Mesendoderm (in vitro differentiated cells): ENCODE data around the gene RASGRP3.

Source experiments
- DNase-seq: peaks from one replicate; pipeline ENCODE4 v3.0.0; 2013
- H2AK5ac ChIP-seq: 2 replicates; pipeline ENCODE4 v1.6.1; 2013; ENCODE audit warnings: low read length, inconsistent platforms
- H2BK120ac ChIP-seq: 2 replicates; pipeline ENCODE4 v1.6.1; 2013; ENCODE audit warnings: low read depth, mild to moderate bottlenecking, low read length, moderate library complexity, mixed read lengths
- H2BK15ac ChIP-seq: replicated peaks from 2 replicates; pipeline ENCODE4 v1.6.1; 2013; ENCODE audit warnings: low read depth, mild to moderate bottlenecking, moderate library complexity
- H2BK5ac ChIP-seq: 2 replicates; pipeline ENCODE4 v1.6.1; 2013; ENCODE audit warnings: low read length, inconsistent platforms
- H3K18ac ChIP-seq: 2 replicates; pipeline ENCODE4 v1.6.1; 2013; ENCODE audit warnings: mild to moderate bottlenecking, low read length, mixed read lengths
- H3K23ac ChIP-seq: one replicate; pipeline ENCODE4 v1.6.1; 2013; ENCODE audit warnings: low read length
- H3K27ac ChIP-seq: 2 replicates; pipeline ENCODE4 v1.5.1; 2013; ENCODE audit warnings: low read depth, mild to moderate bottlenecking, inconsistent platforms, low read length, moderate library complexity
- H3K27me3 ChIP-seq: 2 replicates; pipeline ENCODE4 v1.6.1; 2013; ENCODE audit warnings: low read length, control low read depth, mild to moderate bottlenecking, inconsistent platforms; ENCODE audit not compliant: insufficient read depth, poor library complexity
- H3K36me3 ChIP-seq: 2 replicates; pipeline ENCODE4 v1.6.1; 2013; ENCODE audit warnings: low read length, inconsistent platforms; ENCODE audit not compliant: control insufficient read depth, insufficient read depth
- H3K4ac ChIP-seq: one replicate; pipeline ENCODE4 v1.6.1; 2013; ENCODE audit warnings: low read depth, mild to moderate bottlenecking, low read length, moderate library complexity
- H3K4me1 ChIP-seq: 2 replicates; pipeline ENCODE4 v1.6.1; 2013; ENCODE audit warnings: low read depth, low read length, inconsistent platforms; ENCODE audit not compliant: control insufficient read depth
- H3K4me2 ChIP-seq: 2 replicates; pipeline ENCODE4 v1.6.1; 2013; ENCODE audit warnings: low read length
- H3K4me3 ChIP-seq: 2 replicates; pipeline ENCODE4 v1.5.1; 2013; ENCODE audit warnings: mild to moderate bottlenecking, low read length
- H3K56ac ChIP-seq: one replicate; pipeline ENCODE4 v1.6.1; 2013; ENCODE audit warnings: low read length
- H3K79me1 ChIP-seq: 2 replicates; pipeline ENCODE4 v1.6.1; 2013; ENCODE audit warnings: low read length, inconsistent platforms
- H3K79me2 ChIP-seq: 2 replicates; pipeline ENCODE4 v1.6.1; 2013; ENCODE audit warnings: mild to moderate bottlenecking, low read length; ENCODE audit not compliant: control insufficient read depth, insufficient read depth
- H3K9ac ChIP-seq: 2 replicates; pipeline ENCODE4 v1.6.1; 2013; ENCODE audit warnings: low read length, inconsistent platforms
- H4K5ac ChIP-seq: one replicate; pipeline ENCODE4 v1.6.1; 2013; ENCODE audit warnings: low read length
- H4K8ac ChIP-seq: one replicate; pipeline ENCODE4 v1.6.1; 2013; ENCODE audit warnings: low read depth, mild to moderate bottlenecking, control low read depth, low read length, moderate library complexity
- WGBS: extraction: QIAGEN DNeasy Blood & Tissue Kit; methylation state at CpG from one replicate; pipeline ENCODE4 v1.1.7; 2013; ENCODE audit warnings: low lambda C conversion rate, missing lambda C conversion rate; ENCODE audit not compliant: insufficient coverage; ENCODE audit errors: extremely low coverage; 5-methylcytosine and 5-hydroxymethylcytosine counted together

The RASGRP3 gene

DNA sequence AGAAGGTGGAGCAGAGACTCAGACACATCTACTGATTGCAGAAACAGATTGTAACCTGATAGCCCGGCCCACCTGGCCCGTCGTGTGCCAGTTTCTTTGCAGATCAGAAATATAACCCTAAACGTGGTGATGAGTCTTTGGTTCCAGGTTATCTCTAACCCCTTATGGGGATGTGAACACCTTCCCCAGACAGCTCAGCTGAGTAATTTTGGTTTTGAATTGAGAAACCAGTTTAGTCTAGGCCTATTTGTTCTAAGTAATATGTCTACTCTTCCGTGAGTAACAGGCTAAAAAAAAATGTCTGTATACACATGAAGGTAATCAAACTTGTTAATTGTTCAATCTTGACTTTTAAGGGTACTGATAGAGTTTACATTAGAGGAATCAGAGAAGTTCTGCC, 35.7 kb downstream of the RASGRP3 start:
- no peaks in the 10 kb centered on the region for H3K4me1 ChIP-seq
- no peak overlapping the region for H2BK5ac ChIP-seq
- no peak overlapping the region for H3K18ac ChIP-seq
- no peaks in the 10 kb centered on the region for H3K79me2 ChIP-seq
- no peak overlapping the region for H2BK120ac ChIP-seq
- H2BK15ac ChIP-seq, result no peak overlapping the region
- DNase-seq, result no peak
- no peak overlapping the region for H4K8ac ChIP-seq
- H3K79me1 ChIP-seq, result no peaks in the 10 kb centered on the region
- no peak overlapping the region for H3K4ac ChIP-seq
- no peak overlapping the region for H3K23ac ChIP-seq
- no peak overlapping the region for H3K9ac ChIP-seq
- no peak overlapping the region for H4K5ac ChIP-seq
- H3K4me3 ChIP-seq, result no peak overlapping the region
- H3K56ac ChIP-seq, result no peak overlapping the region
- no peaks in the 10 kb centered on the region for H3K27me3 ChIP-seq
- no peak overlapping the region for H3K4me2 ChIP-seq
- WGBS, result no CpG with 5 or more reads among the region's 5 CpGs
- H3K36me3 ChIP-seq, result no peaks in the 10 kb centered on the region
- H3K27ac ChIP-seq, result no peak overlapping the region
- no peak overlapping the region for H2AK5ac ChIP-seq

- no peak overlapping the region for H2AK5ac ChIP-seq
- no peak overlapping the region for H3K4ac ChIP-seq
- H3K4me3 ChIP-seq, result no peak overlapping the region
- H2BK120ac ChIP-seq, result no peak overlapping the region
- H3K4me1 ChIP-seq, result no peaks in the 10 kb centered on the region
- WGBS, result no CpG with 5 or more reads among the region's 3 CpGs
- no peak for DNase-seq
- no peak overlapping the region for H3K27ac ChIP-seq
- H3K79me2 ChIP-seq, result no peaks in the 10 kb centered on the region
- no peak overlapping the region for H3K9ac ChIP-seq
- H3K36me3 ChIP-seq, result no peaks in the 10 kb centered on the region
- no peak overlapping the region for H3K18ac ChIP-seq
- no peaks in the 10 kb centered on the region for H3K79me1 ChIP-seq
- H3K23ac ChIP-seq, result no peak overlapping the region
- no peaks in the 10 kb centered on the region for H3K27me3 ChIP-seq
- no peak overlapping the region for H2BK15ac ChIP-seq
- no peak overlapping the region for H2BK5ac ChIP-seq
- H4K5ac ChIP-seq, result no peak overlapping the region
- no peak overlapping the region for H3K4me2 ChIP-seq
- no peak overlapping the region for H3K56ac ChIP-seq
- H4K8ac ChIP-seq, result no peak overlapping the region
Observed at GRCh38 chr2:33513480-33513879, 37.0 kb downstream of the RASGRP3 start.

DNA sequence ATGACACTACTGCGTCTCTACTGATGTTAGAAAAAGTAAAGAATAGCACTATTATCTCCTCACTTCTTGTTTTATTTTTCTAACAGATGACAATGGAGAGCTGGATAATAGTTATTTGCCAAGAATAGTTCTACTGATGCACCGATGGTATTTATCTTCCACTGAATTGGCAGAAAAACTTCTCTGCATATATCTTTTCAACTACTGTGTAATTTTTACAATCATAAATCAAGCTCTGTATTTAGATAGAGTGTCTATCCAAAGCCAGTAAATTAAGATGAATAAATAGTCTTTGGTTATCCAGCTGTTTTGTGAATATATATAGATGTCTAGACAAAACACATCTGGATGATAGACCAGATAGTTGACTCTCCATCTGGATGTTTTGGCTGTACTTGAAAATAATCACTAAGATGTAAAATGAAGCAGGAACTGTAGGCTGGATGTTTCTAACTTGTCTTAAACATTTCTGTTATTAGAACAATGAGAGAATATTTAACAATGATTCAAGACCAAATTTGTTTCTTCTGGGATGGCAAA, 40.1 kb downstream of the RASGRP3 start:
- Histone ChIP-seq H2BK120ac (no peak overlapping the region), H3K9ac (no peak overlapping the region), H3K23ac (no peak overlapping the region), H3K56ac (no peak overlapping the region), H3K79me1 (no peaks in the 10 kb centered on the region), H3K4me1 (no peaks in the 10 kb centered on the region), H3K4me2 (no peak overlapping the region), H4K8ac (no peak overlapping the region), H3K79me2 (no peaks in the 10 kb centered on the region), H3K27ac (no peak overlapping the region), H3K27me3 (no peaks in the 10 kb centered on the region), H3K36me3 (no peaks in the 10 kb centered on the region), H3K18ac (no peak overlapping the region), H4K5ac (no peak overlapping the region), H3K4me3 (no peak overlapping the region), H2AK5ac (no peak overlapping the region), H3K4ac (no peak overlapping the region), H2BK15ac (no peak overlapping the region), H2BK5ac (no peak overlapping the region)
- no peak for DNase-seq
- no CpG with 5 or more reads among the region's 2 CpGs for WGBS

DNA sequence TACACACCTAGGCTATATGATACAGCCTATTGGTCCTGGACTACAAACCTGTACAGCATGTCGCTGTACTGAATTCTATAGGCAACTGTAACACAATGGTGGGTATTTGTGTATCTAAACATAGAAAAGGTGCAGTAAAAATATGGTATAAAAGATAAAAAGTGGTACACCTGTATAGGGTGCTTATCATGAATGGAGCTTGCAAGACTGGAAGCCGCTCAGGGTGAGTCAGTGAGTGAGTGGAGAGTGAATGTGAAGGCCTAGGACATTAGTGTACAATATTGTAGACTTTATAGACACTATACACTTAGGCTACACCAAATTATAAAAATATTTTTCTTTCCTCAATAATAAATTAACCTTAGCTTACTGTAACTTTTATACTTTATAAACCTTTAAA, 41.8 kb downstream of the RASGRP3 start:
- Histone ChIP-seq H3K4me1 (no peaks in the 10 kb centered on the region), H2BK5ac (no peak overlapping the region), H3K9ac (no peak overlapping the region), H3K56ac (no peak overlapping the region), H3K18ac (no peak overlapping the region), H3K27me3 (no peaks in the 10 kb centered on the region), H2BK15ac (no peak overlapping the region), H4K8ac (no peak overlapping the region), H3K36me3 (no peaks in the 10 kb centered on the region), H2BK120ac (no peak overlapping the region), H3K79me1 (no peaks in the 10 kb centered on the region), H3K4me3 (no peak overlapping the region), H3K79me2 (no peaks in the 10 kb centered on the region), H3K23ac (no peak overlapping the region), H2AK5ac (no peak overlapping the region), H4K5ac (no peak overlapping the region), H3K27ac (no peak overlapping the region), H3K4ac (no peak overlapping the region), H3K4me2 (no peak overlapping the region)
- DNase-seq, result no peak
- no CpG with 5 or more reads among the region's 2 CpGs for WGBS

GRCh38 chr2:33518929-33519328, 42.5 kb downstream of the RASGRP3 start:
- Histone ChIP-seq H3K9ac (no peak overlapping the region), H3K79me1 (no peaks in the 10 kb centered on the region), H3K4me3 (no peak overlapping the region), H2BK120ac (no peak overlapping the region), H3K56ac (no peak overlapping the region), H3K36me3 (no peaks in the 10 kb centered on the region), H3K23ac (no peak overlapping the region), H3K4me1 (no peaks in the 10 kb centered on the region), H4K5ac (no peak overlapping the region), H3K27ac (no peak overlapping the region), H2AK5ac (no peak overlapping the region), H4K8ac (no peak overlapping the region), H3K18ac (no peak overlapping the region), H3K4ac (no peak overlapping the region), H2BK15ac (no peak overlapping the region), H2BK5ac (no peak overlapping the region), H3K27me3 (no peaks in the 10 kb centered on the region), H3K4me2 (no peak overlapping the region), H3K79me2 (no peaks in the 10 kb centered on the region)
- WGBS, result no CpG with 5 or more reads among the region's 1 CpG
- no peak for DNase-seq

DNA sequence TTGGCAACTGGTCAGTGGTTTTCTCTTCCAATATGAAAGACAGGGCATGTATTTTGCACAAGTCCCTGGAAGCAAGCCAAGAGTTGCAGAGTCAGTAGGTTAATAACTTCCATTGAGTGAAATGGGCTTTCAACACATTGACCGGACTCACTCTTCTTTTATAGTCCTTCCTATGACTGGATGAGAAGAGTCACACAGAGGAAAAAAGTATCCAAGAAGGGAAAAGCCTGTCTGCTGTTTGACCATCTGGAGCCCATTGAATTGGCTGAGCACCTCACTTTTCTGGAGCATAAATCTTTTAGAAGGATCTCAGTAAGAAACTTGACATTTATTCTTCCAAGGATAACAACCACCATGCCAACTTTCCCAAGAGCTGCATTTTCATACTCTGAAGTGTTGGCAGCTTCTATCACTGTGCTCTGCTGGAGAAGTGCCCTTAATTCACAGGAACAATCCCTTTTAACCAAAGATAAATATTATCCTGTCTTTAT, 45.4 kb downstream of the RASGRP3 start:
- no peak overlapping the region for H4K5ac ChIP-seq
- no peak overlapping the region for H3K23ac ChIP-seq
- H2BK120ac ChIP-seq, result no peak overlapping the region
- no peak overlapping the region for H2BK5ac ChIP-seq
- no peak overlapping the region for H3K27ac ChIP-seq
- no peak overlapping the region for H2BK15ac ChIP-seq
- no peaks in the 10 kb centered on the region for H3K79me1 ChIP-seq
- H3K18ac ChIP-seq, result no peak overlapping the region
- H3K36me3 ChIP-seq, result no peaks in the 10 kb centered on the region
- H3K4ac ChIP-seq, result no peak overlapping the region
- H3K4me1 ChIP-seq, result no peaks in the 10 kb centered on the region
- no peak overlapping the region for H3K56ac ChIP-seq
- H3K4me2 ChIP-seq, result no peak overlapping the region
- H3K4me3 ChIP-seq, result no peak overlapping the region
- no peaks in the 10 kb centered on the region for H3K27me3 ChIP-seq
- no CpG with 5 or more reads among the region's 1 CpG for WGBS
- no peak overlapping the region for H3K9ac ChIP-seq
- no peak for DNase-seq
- H4K8ac ChIP-seq, result no peak overlapping the region
- H3K79me2 ChIP-seq, result no peaks in the 10 kb centered on the region
- no peak overlapping the region for H2AK5ac ChIP-seq
